Thyroid gland (tissue), 4 donors: Measurements from ENCODE around the gene TSHZ2.

Experiments used
- POLR2A ChIP-seq, 2 donors: fragments of 450-650 bp; IDR thresholded peaks; one replicate each; pipeline ENCODE4 v1.6.1; 2017; ENCODE audit warnings: antibody characterized with exemption in 2 of 2, mild to moderate bottlenecking in 2 of 2, moderate library complexity in 1 of 2
- TF ChIP-seq, protein P1 (sequence below), 6 experiments: fragments of 200-600 bp in 3 of 6; fragments of 450-650 bp in 3 of 6; sonication (generic) in 3 of 6; IDR thresholded peaks; one replicate each; pipeline ENCODE4 v1.5.1; 2016 to 2019; ENCODE audit warnings: antibody characterized with exemption in 6 of 6, mild to moderate bottlenecking in 2 of 6, inconsistent platforms in 1 of 6, moderate library complexity in 1 of 6

DNA sequence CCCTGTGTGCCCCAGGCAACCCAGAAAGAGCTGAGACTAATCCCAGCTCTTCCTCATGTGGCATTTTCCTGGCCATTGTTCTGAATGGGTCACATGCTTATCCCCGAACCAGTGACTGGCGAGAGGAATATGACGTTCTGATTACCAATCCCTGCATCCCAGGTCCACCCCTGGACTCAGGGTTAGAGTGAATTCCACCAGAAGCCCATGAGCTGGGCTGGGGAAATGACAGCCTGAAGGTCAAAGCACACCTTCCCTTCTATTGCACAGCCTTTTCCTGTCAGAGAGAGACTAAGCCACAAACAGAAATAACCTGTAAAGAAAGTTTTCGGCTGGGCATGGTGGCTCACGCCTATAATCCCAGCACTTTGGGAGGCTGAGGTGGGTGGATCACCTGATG lies 550.5 kb downstream of the TSHZ2 start:
- TF ChIP-seq, protein P1, sequence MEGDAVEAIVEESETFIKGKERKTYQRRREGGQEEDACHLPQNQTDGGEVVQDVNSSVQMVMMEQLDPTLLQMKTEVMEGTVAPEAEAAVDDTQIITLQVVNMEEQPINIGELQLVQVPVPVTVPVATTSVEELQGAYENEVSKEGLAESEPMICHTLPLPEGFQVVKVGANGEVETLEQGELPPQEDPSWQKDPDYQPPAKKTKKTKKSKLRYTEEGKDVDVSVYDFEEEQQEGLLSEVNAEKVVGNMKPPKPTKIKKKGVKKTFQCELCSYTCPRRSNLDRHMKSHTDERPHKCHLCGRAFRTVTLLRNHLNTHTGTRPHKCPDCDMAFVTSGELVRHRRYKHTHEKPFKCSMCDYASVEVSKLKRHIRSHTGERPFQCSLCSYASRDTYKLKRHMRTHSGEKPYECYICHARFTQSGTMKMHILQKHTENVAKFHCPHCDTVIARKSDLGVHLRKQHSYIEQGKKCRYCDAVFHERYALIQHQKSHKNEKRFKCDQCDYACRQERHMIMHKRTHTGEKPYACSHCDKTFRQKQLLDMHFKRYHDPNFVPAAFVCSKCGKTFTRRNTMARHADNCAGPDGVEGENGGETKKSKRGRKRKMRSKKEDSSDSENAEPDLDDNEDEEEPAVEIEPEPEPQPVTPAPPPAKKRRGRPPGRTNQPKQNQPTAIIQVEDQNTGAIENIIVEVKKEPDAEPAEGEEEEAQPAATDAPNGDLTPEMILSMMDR (IDR thresholded peaks at IDR 0.05), result no peak
- TF ChIP-seq POLR2A (IDR thresholded peaks at IDR 0.05), result no peak
